ENCODE results near the gene SLBP. TPM values are rescaled to one million over a fixed set of nuclear protein-coding genes. Genes with fewer than 3 reads are reported as not detected.

Gene SLBP
- total and polyA plus RNA-seq, 2 of the 8 experiments (the other 6 are each of a cell fraction or from before 2014, with no cell fraction given): 44.1 to 49.0 TPM

DNA sequence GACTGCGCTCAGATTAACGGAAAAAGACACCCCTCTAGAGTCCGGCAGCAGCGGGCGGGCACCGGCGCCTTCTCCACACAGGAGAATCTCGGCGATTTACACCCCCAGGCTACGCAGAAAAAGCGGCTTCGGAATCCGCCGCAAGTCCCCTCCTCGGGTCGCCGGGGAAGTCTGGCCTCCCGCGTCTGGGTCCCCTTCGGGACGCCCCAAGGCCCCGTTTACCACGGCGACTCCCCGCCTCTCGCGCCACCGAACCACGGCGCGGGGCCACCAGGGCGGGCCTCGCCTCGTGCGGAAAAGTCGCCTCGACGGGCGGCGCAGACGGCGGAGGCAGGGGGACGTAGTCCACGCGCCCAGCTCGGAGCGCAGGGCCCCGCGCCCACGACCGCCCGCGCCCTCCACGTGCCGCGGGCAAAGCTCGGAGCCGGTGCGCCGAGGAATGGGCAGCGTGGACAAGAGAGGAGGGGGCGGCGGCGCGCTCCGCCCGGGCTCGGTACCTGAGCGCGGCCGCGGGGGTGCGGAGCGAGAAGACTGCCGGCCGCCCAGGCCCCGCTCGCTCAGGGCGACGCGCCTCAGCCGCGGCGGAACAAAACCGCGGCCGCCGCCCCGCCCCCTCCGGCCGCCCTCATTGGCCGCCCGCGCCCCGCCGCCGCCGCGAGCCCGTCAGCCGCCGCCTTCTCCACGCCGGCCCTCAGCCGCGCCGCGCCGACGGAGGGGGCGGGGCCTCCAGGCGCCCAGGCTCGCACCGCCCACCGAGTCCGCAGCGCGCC, 28.2 kb downstream of the SLBP start, which contains the start of gene FAM53A (continued):
- TF ChIP-seq CBX8 (IDR thresholded peaks at IDR 0.05; ENCODE audit: borderline replicate concordance, low read depth, low read length): no peak
- no peak for TF ChIP-seq TCF12 (IDR thresholded peaks at IDR 0.05; ENCODE audit: low read depth, low read length)
- TF ChIP-seq TBP (IDR thresholded peaks at IDR 0.05; ENCODE audit: low read depth, low read length): peak; percentile 30; the same call in 1 of the 2 replicates
- TF ChIP-seq GABPA (IDR thresholded peaks at IDR 0.05; ENCODE audit: borderline replicate concordance, insufficient read depth, low read length): 0 out of 2 replicates have a peak, but pooled peaks have one; percentile 24
- no peak for TF ChIP-seq SIX5 (IDR thresholded peaks at IDR 0.05; ENCODE audit: low read depth, low read length)
- TF ChIP-seq EZH2 (IDR thresholded peaks at IDR 0.05; ENCODE audit: low read depth, low read length, severe bottlenecking): peak; percentile 61
- TF ChIP-seq SP2 (IDR thresholded peaks at IDR 0.05; ENCODE audit: low read length): no peak
- no peak for TF ChIP-seq TAF7 (optimal IDR thresholded peaks at IDR 0.05; ENCODE audit: borderline replicate concordance, low read depth, low read length)
- no peak for TF ChIP-seq MAFK (IDR thresholded peaks at IDR 0.05; ENCODE audit: low read depth, low read length)
- no peak for TF ChIP-seq ASH2L (IDR thresholded peaks at IDR 0.05; ENCODE audit: low read length)
- no peak for TF ChIP-seq FOSL1 (IDR thresholded peaks at IDR 0.05; ENCODE audit: insufficient read depth, low read depth, low read length)
- no peak for TF ChIP-seq RNF2 (IDR thresholded peaks at IDR 0.05; ENCODE audit: borderline replicate concordance, low read depth, low read length, missing control alignments, poor library complexity, severe bottlenecking)
- TF ChIP-seq TEAD4 (IDR thresholded peaks at IDR 0.05; ENCODE audit: low read depth, low read length): no peak
- TF ChIP-seq CBX5 (IDR thresholded peaks at IDR 0.05; ENCODE audit: low read depth, low read length): no peak
- TF ChIP-seq SRF (IDR thresholded peaks at IDR 0.05; ENCODE audit: low read depth, low read length): no peak
- no peak for TF ChIP-seq POLR2AphosphoS5 (IDR thresholded peaks at IDR 0.05; ENCODE audit: low read depth, low read length)
- TF ChIP-seq SAP30 (IDR thresholded peaks at IDR 0.05; ENCODE audit: insufficient read depth, insufficient replicate concordance, low read length): no peak
- TF ChIP-seq SIRT6 (IDR thresholded peaks at IDR 0.05; ENCODE audit: low read length): no peak
- TF ChIP-seq HDAC2 (IDR thresholded peaks at IDR 0.05; ENCODE audit: borderline replicate concordance in 1 of 2, low read depth in 2 of 2, low read length in 2 of 2): no peak
- peak; percentile 40 for TF ChIP-seq PHF8 (conservative IDR thresholded peaks at IDR 0.05; ENCODE audit: low read depth, low read length)
- no peak for TF ChIP-seq CHD2 (IDR thresholded peaks at IDR 0.05; ENCODE audit: low read length)
- 0 out of 2 replicates have a peak, but pooled peaks have one; percentile 6 for TF ChIP-seq TAF1 (IDR thresholded peaks at IDR 0.05; ENCODE audit: low read depth, low read length)
- no peak for TF ChIP-seq YY1 (IDR thresholded peaks at IDR 0.05; ENCODE audit: low read depth, low read length)

Measured in H1 (cell line).